SK-N-SH treated with all-trans-retinoic acid at 6 μM for 48 hours (cell line): ENCODE measurements around the gene PICK1.

ENCODE experiments used
- ATAC-seq: fragments of 200-7000 bp; cut with Tn5 transposase; 3 replicates; pipeline ENCODE4 v1.9.1; 2020; ENCODE audit warnings: mild to moderate bottlenecking, moderate library complexity
- BACH2 ChIP-seq: fragments of 250-450 bp; sonication (Bioruptor Pico); IDR thresholded peaks from 2 replicates; pipeline ENCODE4 v1.9.0; 2021; ENCODE audit warnings: mild to moderate bottlenecking, borderline replicate concordance
- CSDC2 ChIP-seq: fragments of 250-450 bp; sonication (Bioruptor Pico); IDR thresholded peaks from 2 replicates; pipeline ENCODE4 v1.5.0; 2020; ENCODE audit warnings: mild to moderate bottlenecking, moderate library complexity
- CSRNP3 ChIP-seq: fragments of 250-450 bp; sonication (Bioruptor Pico); IDR thresholded peaks from 2 replicates; pipeline ENCODE4 v1.5.1; 2021; ENCODE audit warnings: mild to moderate bottlenecking, moderate library complexity
- ESRRG ChIP-seq: fragments of 250-450 bp; sonication (Bioruptor Pico); IDR thresholded peaks from 2 replicates; pipeline ENCODE4 v1.6.1; 2021; ENCODE audit warnings: mild to moderate bottlenecking
- GLIS3 ChIP-seq: fragments of 250-450 bp; sonication (Bioruptor Pico); IDR thresholded peaks from 2 replicates; pipeline ENCODE4 v1.5.0; 2020; ENCODE audit warnings: mild to moderate bottlenecking, moderate library complexity
- ISL1 ChIP-seq: fragments of 250-450 bp; sonication (Bioruptor Pico); IDR thresholded peaks from 2 replicates; pipeline ENCODE4 v2.1.2; 2022; ENCODE audit warnings: mild to moderate bottlenecking, moderate library complexity
- OSR1 ChIP-seq: fragments of 250-450 bp; sonication (Bioruptor Pico); IDR thresholded peaks from 2 replicates; pipeline ENCODE4 v1.8.0; 2022; ENCODE audit warnings: moderate library complexity, mild to moderate bottlenecking, inconsistent platforms
- PPARA ChIP-seq: fragments of 250-450 bp; sonication (Bioruptor Pico); IDR thresholded peaks from 2 replicates; pipeline ENCODE4 v1.5.0; 2020; ENCODE audit warnings: mild to moderate bottlenecking, borderline replicate concordance
- RARB ChIP-seq: fragments of 250-450 bp; sonication (Bioruptor Pico); IDR thresholded peaks from 2 replicates; pipeline ENCODE4 v1.8.0; 2021; ENCODE audit warnings: mild to moderate bottlenecking, moderate library complexity
- SNAI2 ChIP-seq: fragments of 250-450 bp; sonication (Bioruptor Pico); IDR thresholded peaks from 2 replicates; pipeline ENCODE4 v1.5.0; 2020; ENCODE audit warnings: mild to moderate bottlenecking, moderate library complexity
- TCF4 ChIP-seq: fragments of 250-450 bp; sonication (Bioruptor Pico); IDR thresholded peaks from 2 replicates; pipeline ENCODE4 v1.8.0; 2021; ENCODE audit warnings: mild to moderate bottlenecking, moderate library complexity, borderline replicate concordance
- TOX ChIP-seq: fragments of 250-450 bp; sonication (Bioruptor Pico); IDR thresholded peaks from 2 replicates; pipeline ENCODE4 v1.8.0; 2021; ENCODE audit warnings: mild to moderate bottlenecking, moderate library complexity, borderline replicate concordance
- ZC3H10 ChIP-seq: fragments of 250-450 bp; sonication (Bioruptor Pico); IDR thresholded peaks from 2 replicates; pipeline ENCODE4 v1.5.1; 2021; ENCODE audit warnings: mild to moderate bottlenecking, moderate library complexity
- ZFP30 ChIP-seq: fragments of 450-650 bp; formaldehyde crosslinking; IDR thresholded peaks from 2 replicates; pipeline ENCODE4 v1.5.0; 2022; ENCODE audit warnings: mild to moderate bottlenecking, moderate library complexity
- ZNF565 ChIP-seq: fragments of 450-650 bp; formaldehyde crosslinking; conservative IDR thresholded peaks from 2 replicates; pipeline ENCODE4 v1.5.0; 2020; ENCODE audit warnings: low read depth, mild to moderate bottlenecking, moderate library complexity
- ZNF70 ChIP-seq: fragments of 450-650 bp; formaldehyde crosslinking; IDR thresholded peaks from 2 replicates; pipeline ENCODE4 v1.5.0; 2020; ENCODE audit warnings: mild to moderate bottlenecking, moderate library complexity
- ZNF8 ChIP-seq: fragments of 450-650 bp; formaldehyde crosslinking; IDR thresholded peaks from 2 replicates; pipeline ENCODE4 v1.5.0; 2020; ENCODE audit warnings: mild to moderate bottlenecking, moderate library complexity
- TF ChIP-seq, protein P1 (sequence below): fragments of 250-450 bp; sonication (Bioruptor Pico); IDR thresholded peaks from 2 replicates; pipeline ENCODE4 v1.5.1; 2020; ENCODE audit warnings: low read depth, mild to moderate bottlenecking, moderate library complexity
- TF ChIP-seq, protein P2 (sequence below): fragments of 250-450 bp; sonication (Bioruptor Pico); IDR thresholded peaks from 2 replicates; pipeline ENCODE4 v1.5.0; 2020; ENCODE audit warnings: mild to moderate bottlenecking, moderate library complexity
- TF ChIP-seq, protein P3 (sequence below): fragments of 250-450 bp; sonication (Bioruptor Pico); IDR thresholded peaks from 2 replicates; pipeline ENCODE4 v1.8.0; 2020; ENCODE audit warnings: mild to moderate bottlenecking, moderate library complexity, borderline replicate concordance

The PICK1 gene

GRCh38 chr22:38120359-38121110, 63.3 kb downstream of the PICK1 start:
- no peak for ATAC-seq

GRCh38 chr22:38122616-38123015, 65.4 kb downstream of the PICK1 start:
- TF ChIP-seq ZFP30: no peak
- no peak for TF ChIP-seq OSR1
- no peak for TF ChIP-seq ZC3H10 (CRISPR knock-in tag)
- TF ChIP-seq ZNF565 (CRISPR knock-in tag): no peak
- no peak for TF ChIP-seq TOX (CRISPR knock-in tag)
- TF ChIP-seq, protein P1, sequence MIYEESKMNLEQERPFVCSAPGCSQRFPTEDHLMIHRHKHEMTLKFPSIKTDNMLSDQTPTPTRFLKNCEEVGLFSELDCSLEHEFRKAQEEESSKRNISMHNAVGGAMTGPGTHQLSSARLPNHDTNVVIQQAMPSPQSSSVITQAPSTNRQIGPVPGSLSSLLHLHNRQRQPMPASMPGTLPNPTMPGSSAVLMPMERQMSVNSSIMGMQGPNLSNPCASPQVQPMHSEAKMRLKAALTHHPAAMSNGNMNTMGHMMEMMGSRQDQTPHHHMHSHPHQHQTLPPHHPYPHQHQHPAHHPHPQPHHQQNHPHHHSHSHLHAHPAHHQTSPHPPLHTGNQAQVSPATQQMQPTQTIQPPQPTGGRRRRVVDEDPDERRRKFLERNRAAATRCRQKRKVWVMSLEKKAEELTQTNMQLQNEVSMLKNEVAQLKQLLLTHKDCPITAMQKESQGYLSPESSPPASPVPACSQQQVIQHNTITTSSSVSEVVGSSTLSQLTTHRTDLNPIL (CRISPR knock-in tag): no peak
- TF ChIP-seq ZNF70 (CRISPR knock-in tag): no peak
- ATAC-seq: no peak

More at GRCh38 chr22:38120359-38121110, 63.3 kb downstream of the PICK1 start:
- TF ChIP-seq, protein P1 (CRISPR knock-in tag): no peak
- TF ChIP-seq SNAI2 (CRISPR knock-in tag) (no peak), ESRRG (CRISPR knock-in tag) (no peak), GLIS3 (CRISPR knock-in tag) (no peak), CSRNP3 (no peak), CSDC2 (CRISPR knock-in tag) (no peak), ZC3H10 (CRISPR knock-in tag) (no peak), TCF4 (CRISPR knock-in tag) (no peak), ISL1 (no peak), ZFP30 (no peak)
- TF ChIP-seq, protein P2, sequence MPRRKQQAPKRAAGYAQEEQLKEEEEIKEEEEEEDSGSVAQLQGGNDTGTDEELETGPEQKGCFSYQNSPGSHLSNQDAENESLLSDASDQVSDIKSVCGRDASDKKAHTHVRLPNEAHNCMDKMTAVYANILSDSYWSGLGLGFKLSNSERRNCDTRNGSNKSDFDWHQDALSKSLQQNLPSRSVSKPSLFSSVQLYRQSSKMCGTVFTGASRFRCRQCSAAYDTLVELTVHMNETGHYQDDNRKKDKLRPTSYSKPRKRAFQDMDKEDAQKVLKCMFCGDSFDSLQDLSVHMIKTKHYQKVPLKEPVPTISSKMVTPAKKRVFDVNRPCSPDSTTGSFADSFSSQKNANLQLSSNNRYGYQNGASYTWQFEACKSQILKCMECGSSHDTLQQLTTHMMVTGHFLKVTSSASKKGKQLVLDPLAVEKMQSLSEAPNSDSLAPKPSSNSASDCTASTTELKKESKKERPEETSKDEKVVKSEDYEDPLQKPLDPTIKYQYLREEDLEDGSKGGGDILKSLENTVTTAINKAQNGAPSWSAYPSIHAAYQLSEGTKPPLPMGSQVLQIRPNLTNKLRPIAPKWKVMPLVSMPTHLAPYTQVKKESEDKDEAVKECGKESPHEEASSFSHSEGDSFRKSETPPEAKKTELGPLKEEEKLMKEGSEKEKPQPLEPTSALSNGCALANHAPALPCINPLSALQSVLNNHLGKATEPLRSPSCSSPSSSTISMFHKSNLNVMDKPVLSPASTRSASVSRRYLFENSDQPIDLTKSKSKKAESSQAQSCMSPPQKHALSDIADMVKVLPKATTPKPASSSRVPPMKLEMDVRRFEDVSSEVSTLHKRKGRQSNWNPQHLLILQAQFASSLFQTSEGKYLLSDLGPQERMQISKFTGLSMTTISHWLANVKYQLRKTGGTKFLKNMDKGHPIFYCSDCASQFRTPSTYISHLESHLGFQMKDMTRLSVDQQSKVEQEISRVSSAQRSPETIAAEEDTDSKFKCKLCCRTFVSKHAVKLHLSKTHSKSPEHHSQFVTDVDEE (CRISPR knock-in tag): no peak
- TF ChIP-seq, all 23 proteins: peak for 0

DNA sequence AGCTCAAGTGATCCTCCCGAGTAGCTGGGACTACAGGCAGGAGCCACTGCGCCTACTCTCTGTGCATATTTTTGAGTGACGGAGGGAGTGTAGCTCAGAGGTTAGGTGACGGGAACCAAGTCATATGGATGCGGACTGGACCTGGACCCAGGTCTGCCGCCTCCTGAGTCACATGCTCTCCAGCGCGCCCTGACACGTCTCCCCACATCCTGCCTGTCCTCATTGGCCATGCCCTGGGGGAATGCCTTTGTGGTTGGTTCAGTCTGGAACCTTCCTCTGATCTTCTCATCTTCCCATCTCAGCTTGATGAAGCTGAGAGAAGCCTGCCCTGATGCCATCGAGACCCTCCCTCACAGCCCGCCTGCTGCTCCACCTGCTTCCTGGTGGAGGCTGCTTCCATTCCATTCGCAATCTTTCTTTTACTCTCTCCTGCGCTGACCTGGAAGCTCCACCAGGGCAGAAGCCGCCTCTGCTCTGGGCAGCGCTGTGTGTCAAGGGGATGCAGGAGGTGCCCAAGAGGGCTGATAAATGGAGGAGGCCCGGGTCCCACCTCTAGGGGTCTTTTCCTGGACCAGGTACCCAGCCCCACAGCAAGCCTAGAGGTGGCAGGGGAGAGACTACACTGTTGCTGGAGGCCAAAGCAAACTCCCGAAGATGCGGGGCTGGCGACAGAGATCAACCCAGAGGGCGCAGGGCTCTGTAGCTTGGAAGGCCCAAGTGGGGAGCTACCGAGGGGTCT, 67.2 kb downstream of the PICK1 start:
- no peak for ATAC-seq
- TF ChIP-seq BACH2 (CRISPR knock-in tag) (no peak), CSRNP3 (no peak), ZNF8 (CRISPR knock-in tag) (no peak), GLIS3 (CRISPR knock-in tag) (no peak), ZFP30 (no peak), ZNF70 (CRISPR knock-in tag) (no peak), ZNF565 (CRISPR knock-in tag) (no peak), TCF4 (CRISPR knock-in tag) (no peak), CSDC2 (CRISPR knock-in tag) (no peak), TOX (CRISPR knock-in tag) (no peak), PPARA (CRISPR knock-in tag) (no peak), RARB (CRISPR knock-in tag) (no peak), ZC3H10 (CRISPR knock-in tag) (no peak)
- TF ChIP-seq, protein P1 (CRISPR knock-in tag): no peak
- TF ChIP-seq, protein P2 (CRISPR knock-in tag): no peak
- TF ChIP-seq, protein P3, sequence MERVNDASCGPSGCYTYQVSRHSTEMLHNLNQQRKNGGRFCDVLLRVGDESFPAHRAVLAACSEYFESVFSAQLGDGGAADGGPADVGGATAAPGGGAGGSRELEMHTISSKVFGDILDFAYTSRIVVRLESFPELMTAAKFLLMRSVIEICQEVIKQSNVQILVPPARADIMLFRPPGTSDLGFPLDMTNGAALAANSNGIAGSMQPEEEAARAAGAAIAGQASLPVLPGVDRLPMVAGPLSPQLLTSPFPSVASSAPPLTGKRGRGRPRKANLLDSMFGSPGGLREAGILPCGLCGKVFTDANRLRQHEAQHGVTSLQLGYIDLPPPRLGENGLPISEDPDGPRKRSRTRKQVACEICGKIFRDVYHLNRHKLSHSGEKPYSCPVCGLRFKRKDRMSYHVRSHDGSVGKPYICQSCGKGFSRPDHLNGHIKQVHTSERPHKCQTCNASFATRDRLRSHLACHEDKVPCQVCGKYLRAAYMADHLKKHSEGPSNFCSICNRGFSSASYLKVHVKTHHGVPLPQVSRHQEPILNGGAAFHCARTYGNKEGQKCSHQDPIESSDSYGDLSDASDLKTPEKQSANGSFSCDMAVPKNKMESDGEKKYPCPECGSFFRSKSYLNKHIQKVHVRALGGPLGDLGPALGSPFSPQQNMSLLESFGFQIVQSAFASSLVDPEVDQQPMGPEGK (CRISPR knock-in tag): no peak
